SU-DHL-6 (cell line): ENCODE data around the gene RTEL1.

Experiments used
- CTCF ChIP-seq: fragments of 200-600 bp; sonication (generic); IDR thresholded peaks from one replicate; pipeline ENCODE4 v1.5.1; 2017; ENCODE audit warnings: antibody characterized with exemption, mild to moderate bottlenecking, low read length, moderate library complexity; ENCODE audit not compliant: insufficient read depth, poor library complexity, severe bottlenecking
- EZH2phosphoT487 ChIP-seq: fragments of 200-600 bp; sonication (generic), shearing (Covaris generic); conservative IDR thresholded peaks from 2 replicates; pipeline ENCODE4 v1.6.1; 2018; ENCODE audit warnings: mild to moderate bottlenecking, antibody characterized with exemption, low read length, moderate library complexity, mixed read lengths

- TF ChIP-seq CTCF (no peak), EZH2phosphoT487 (no peak)
Measured at GRCh38 chr20:63626424-63627128, 31.5 kb upstream of the RTEL1 start, which contains the start of gene GMEB2.
